Astrocyte (in vitro differentiated cells and primary cell): Measurements from ENCODE around the gene EIF4B. TPM values are rescaled to one million over a fixed set of nuclear protein-coding genes. Genes with fewer than 3 reads are reported as not detected.

Experiments
- DNase-seq: peaks from one replicate; pipeline ENCODE4 v3.0.0-alpha.2; 2010; ENCODE audit warnings: low read depth
- FAIRE-seq: peaks from 2 replicates; lab custom pipeline; 2011; peaks lifted over from hg19 to GRCh38; lab: Jason Lieb, UNC
- H2AFZ ChIP-seq: 2 replicates; pipeline ENCODE4 v1.6.0; 2012; ENCODE audit warnings: low read depth, low read length, inconsistent platforms
- H3K27ac ChIP-seq: 2 replicates; pipeline ENCODE4 v1.5.1; 2011; ENCODE audit warnings: low read depth, low read length, inconsistent platforms
- H3K27me3 ChIP-seq: 2 replicates; pipeline ENCODE4 v1.6.0; 2011; ENCODE audit warnings: low read length, inconsistent platforms; ENCODE audit not compliant: insufficient read depth
- H3K36me3 ChIP-seq: 2 replicates; pipeline ENCODE4 v1.5.1; 2011; ENCODE audit warnings: low read length, inconsistent platforms; ENCODE audit not compliant: insufficient read depth
- H3K4me1 ChIP-seq: 2 replicates; pipeline ENCODE4 v1.5.1; 2011; ENCODE audit warnings: low read length, inconsistent platforms; ENCODE audit not compliant: insufficient read depth
- H3K4me2 ChIP-seq: 2 replicates; pipeline ENCODE4 v1.6.0; 2012; ENCODE audit warnings: low read length, inconsistent platforms
- H3K4me3 ChIP-seq: 2 replicates; pipeline ENCODE4 v1.5.1; 2011; ENCODE audit warnings: low read depth, mild to moderate bottlenecking, low read length, inconsistent platforms; ENCODE audit not compliant: insufficient read depth
- H3K79me2 ChIP-seq: 2 replicates; pipeline ENCODE4 v1.6.0; 2012; ENCODE audit warnings: mild to moderate bottlenecking, low read length, inconsistent platforms; ENCODE audit not compliant: insufficient read depth
- H3K9ac ChIP-seq: 2 replicates; pipeline ENCODE4 v1.6.0; 2012; ENCODE audit warnings: mild to moderate bottlenecking, low read length, inconsistent platforms
- H3K9me3 ChIP-seq: 2 replicates; pipeline ENCODE4 v1.5.1; 2012; ENCODE audit warnings: low read depth, mild to moderate bottlenecking, low read length, inconsistent platforms; ENCODE audit not compliant: insufficient read depth
- H4K20me1 ChIP-seq: 2 replicates; pipeline ENCODE4 v1.6.0; 2012; ENCODE audit warnings: low read length, inconsistent platforms; ENCODE audit not compliant: insufficient read depth
- H3K27ac Mint-ChIP-seq: one replicate; pipeline ENCODE4 v1.8.0; 2021; ENCODE audit warnings: mild to moderate bottlenecking, mixed read lengths; ENCODE audit not compliant: unreplicated experiment
- H3K27me3 Mint-ChIP-seq: one replicate; pipeline ENCODE4 v1.8.0; 2021; ENCODE audit warnings: low read depth, mixed read lengths; ENCODE audit not compliant: unreplicated experiment
- H3K36me3 Mint-ChIP-seq: one replicate; pipeline ENCODE4 v1.8.0; 2021; ENCODE audit warnings: low read depth, mixed read lengths; ENCODE audit not compliant: unreplicated experiment
- H3K4me1 Mint-ChIP-seq: one replicate; pipeline ENCODE4 v1.8.0; 2021; ENCODE audit warnings: low read depth, mixed read lengths; ENCODE audit not compliant: unreplicated experiment
- H3K4me3 Mint-ChIP-seq: one replicate; pipeline ENCODE4 v1.8.0; 2021; ENCODE audit warnings: mild to moderate bottlenecking, moderate library complexity, mixed read lengths; ENCODE audit not compliant: unreplicated experiment
- H3K9me3 Mint-ChIP-seq: one replicate; pipeline ENCODE4 v1.8.0; 2021; ENCODE audit warnings: mild to moderate bottlenecking, mixed read lengths; ENCODE audit not compliant: unreplicated experiment
- CTCF ChIP-seq: IDR thresholded peaks from 2 replicates; pipeline ENCODE4 v1.5.1; 2011; ENCODE audit warnings: low read depth, mild to moderate bottlenecking, inconsistent platforms, low read length, moderate library complexity; ENCODE audit not compliant: insufficient read depth
- EZH2 ChIP-seq: IDR thresholded peaks from 2 replicates; pipeline ENCODE4 v1.6.1; 2012; ENCODE audit warnings: mild to moderate bottlenecking, low read length, inconsistent platforms; ENCODE audit not compliant: insufficient read depth
- total RNA-seq: library from RNA; stranded (reverse); gene quantifications from 2 replicates; pipeline ENCODE4 v1.2.1, GENCODE V29; 2021

The EIF4B gene
- total RNA-seq, 1 donor from 2014 or later = 242 TPM

DNA sequence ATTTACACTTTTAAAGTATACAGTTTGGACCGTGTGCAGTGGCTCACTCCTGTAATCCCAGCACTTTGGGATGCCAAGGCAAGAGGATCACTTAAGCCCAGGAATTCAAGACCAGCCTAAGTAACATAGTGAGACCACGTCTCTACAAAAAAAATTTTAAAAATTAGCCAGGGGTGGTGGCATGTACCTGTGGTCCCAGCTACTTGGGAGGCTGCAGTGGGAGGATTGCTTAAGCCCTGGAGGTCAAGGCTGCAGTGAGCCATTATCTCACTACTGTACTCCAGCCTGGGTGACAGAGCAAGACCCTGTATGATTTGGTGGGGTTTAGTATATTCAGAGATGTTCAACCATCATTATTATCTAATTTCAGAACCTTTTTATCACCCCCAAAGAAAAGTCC lies 4.7 kb downstream of the EIF4B start:
- peaks cover 98% of the 10 kb centered on the region for H3K79me2 ChIP-seq
- Mint-ChIP-seq H3K27ac (no peak overlapping the region), H3K36me3 (peaks cover 3% of the 10 kb centered on the region), H3K27me3 (no peaks in the 10 kb centered on the region), H3K9me3 (peaks cover 2% of the 10 kb centered on the region), H3K4me3 (peak overlapping the region; percentile 40), H3K4me1 (peaks cover 28% of the 10 kb centered on the region)
- H3K4me2 ChIP-seq = no peak overlapping the region
- no peaks in the 10 kb centered on the region for H3K9me3 ChIP-seq
- H3K9ac ChIP-seq = no peak overlapping the region
- H3K4me1 ChIP-seq = peaks cover 19% of the 10 kb centered on the region
- H3K4me3 ChIP-seq = no peak overlapping the region
- peaks cover 3% of the 10 kb centered on the region for H3K36me3 ChIP-seq
- no peak for TF ChIP-seq CTCF
- no peak for TF ChIP-seq EZH2
- H2AFZ ChIP-seq = no peak overlapping the region
- H4K20me1 ChIP-seq = peaks cover 88% of the 10 kb centered on the region
- DNase-seq = no peak
- FAIRE-seq = no peak
- no peaks in the 10 kb centered on the region for H3K27me3 ChIP-seq
- no peak overlapping the region for H3K27ac ChIP-seq

DNA sequence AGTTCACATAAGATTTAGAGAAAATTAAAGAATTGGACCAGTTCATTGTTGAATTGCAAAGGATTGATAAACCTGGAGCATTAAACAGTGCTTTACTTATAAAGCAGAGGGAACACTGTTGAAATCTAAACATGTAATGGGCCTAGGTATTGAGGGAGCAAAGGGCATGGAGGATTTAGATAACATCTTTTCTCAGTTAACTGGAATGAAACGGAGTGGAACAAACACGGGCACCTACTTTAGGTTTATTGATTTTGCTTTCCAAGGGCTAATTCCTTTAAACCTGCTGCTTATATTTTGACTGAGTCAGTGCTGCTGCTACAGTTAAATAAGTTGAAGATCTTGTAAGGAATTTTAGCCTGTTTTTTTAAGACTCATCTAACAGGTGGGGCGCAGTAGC lies 5.6 kb downstream of the EIF4B start:
- H3K9ac ChIP-seq = no peak overlapping the region
- FAIRE-seq = no peak
- no peak overlapping the region for H3K4me3 ChIP-seq

More for the DNA sequence above, 5.6 kb downstream of the EIF4B start:
- H3K4me1 Mint-ChIP-seq = peaks cover 28% of the 10 kb centered on the region
- H3K4me3 Mint-ChIP-seq = no peak overlapping the region
- no peak overlapping the region for H3K4me2 ChIP-seq
- no peaks in the 10 kb centered on the region for H3K9me3 ChIP-seq
- H3K27ac Mint-ChIP-seq = no peak overlapping the region
- peaks cover 5% of the 10 kb centered on the region for H3K36me3 Mint-ChIP-seq
- H3K27me3 Mint-ChIP-seq = no peaks in the 10 kb centered on the region
- TF ChIP-seq EZH2 (no peak), CTCF (no peak)
- peaks cover 100% of the 10 kb centered on the region for H3K79me2 ChIP-seq
- H3K36me3 ChIP-seq = peaks cover 3% of the 10 kb centered on the region
- H2AFZ ChIP-seq = no peak overlapping the region
- H3K27ac ChIP-seq = no peak overlapping the region
- H3K9me3 Mint-ChIP-seq = peaks cover 1% of the 10 kb centered on the region
- no peaks in the 10 kb centered on the region for H3K27me3 ChIP-seq
- no peak for DNase-seq
- peaks cover 97% of the 10 kb centered on the region for H4K20me1 ChIP-seq
- H3K4me1 ChIP-seq = peaks cover 19% of the 10 kb centered on the region
